ENCODE data around the gene PLOD1.
"Not testable (repeated sequence)": the region's sequence is repeated elsewhere in the genome, so short reads cannot be mapped to it uniquely, and the experiment has no call there.

PLOD1 gene

DNA sequence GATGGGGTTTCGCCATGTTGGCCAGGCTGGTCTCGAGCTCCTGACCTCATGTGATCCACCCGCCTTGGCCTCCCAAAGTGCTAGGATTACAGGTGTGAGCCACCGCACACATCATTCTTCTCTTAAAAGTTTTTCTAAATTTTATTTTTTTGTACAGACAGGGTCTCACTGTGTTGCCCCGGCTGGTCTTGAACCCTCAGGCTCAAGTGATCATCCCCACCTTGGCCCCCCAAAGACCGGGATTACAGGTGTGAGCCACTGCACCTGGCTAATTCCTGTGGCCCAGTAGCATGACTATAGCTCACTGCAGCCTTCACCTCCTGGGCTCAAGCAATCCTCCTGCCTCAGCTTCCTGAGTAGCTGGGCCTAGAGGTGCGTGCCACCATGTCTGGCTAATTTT is 5.3 kb downstream of the PLOD1 start:
- DNase-seq (ENCODE audit: low spot score) = not testable (repeated sequence)

DNA sequence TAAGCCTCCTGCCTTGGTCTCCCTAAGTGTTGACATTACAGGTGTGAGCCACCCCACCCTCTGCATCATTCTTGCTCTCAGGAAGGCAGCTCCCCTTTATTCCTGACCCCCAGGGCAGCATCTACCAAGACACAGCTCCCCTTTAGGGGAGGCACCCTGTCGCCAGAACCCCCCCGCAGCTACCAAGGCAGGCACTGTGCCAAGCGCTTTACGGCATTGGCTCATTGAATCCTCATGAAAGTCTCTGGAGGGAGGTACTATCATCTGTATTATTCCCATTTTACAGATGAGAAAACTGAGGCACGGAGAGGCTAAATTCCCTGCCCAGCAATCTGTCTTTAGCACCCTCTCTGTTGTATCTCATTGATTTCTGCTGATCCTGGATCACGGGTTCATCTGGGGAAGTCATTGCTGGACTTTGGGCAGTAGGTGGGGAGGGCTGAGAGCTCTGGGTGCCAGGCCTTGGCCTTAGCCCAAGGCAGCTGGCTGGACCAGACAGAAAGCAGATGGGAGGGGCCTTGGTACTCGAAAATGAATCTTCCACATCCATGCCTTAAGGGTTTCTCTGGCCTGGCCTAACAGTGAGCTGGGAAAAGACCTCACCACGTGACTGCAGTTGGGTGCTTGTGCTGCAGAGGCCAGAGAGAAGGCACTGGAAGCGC is 5.9 kb downstream of the PLOD1 start:
- DNase-seq (ENCODE audit: low spot score) = no peak

DNA sequence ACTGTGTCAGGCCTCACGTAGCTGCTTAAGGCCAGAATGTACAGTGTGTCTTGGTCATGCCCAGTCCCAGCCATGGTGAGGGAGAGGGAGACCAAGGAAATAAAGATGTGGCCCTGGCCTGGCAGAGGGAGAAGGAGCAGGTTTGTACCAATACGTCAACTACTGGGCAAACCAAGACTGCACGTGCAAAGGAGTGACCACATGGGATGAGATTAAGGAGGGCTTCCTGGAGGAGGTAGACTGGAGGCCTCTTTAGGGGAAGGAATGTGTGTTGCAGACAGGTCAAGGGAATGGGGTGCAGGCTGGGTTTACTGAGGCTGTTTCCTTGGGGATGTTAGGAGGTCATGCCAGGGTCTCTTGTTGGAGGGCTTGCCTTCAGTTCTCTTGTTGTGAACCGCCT is 7.8 kb downstream of the PLOD1 start:
- no peak for DNase-seq (ENCODE audit: low spot score)

DNA sequence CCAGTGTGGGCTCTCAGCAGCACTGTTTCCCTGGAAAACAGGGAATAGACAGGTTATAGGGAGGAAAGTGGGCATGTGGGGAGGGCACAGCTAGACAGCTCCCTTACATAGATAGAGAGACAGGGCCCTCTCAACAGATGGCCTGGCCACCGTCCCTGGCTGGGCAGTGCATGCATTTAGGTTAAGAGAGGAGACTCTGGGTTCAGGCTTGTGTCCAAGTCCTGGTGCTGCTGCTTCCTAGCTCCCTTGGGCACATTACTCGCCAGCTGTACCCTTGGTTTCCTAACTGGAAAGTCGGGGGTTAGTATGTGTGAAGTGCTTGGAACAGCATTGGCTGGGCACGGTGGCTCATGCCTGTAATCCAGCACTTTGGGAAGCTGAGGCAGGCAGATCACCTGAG is 9.1 kb downstream of the PLOD1 start:
- DNase-seq (ENCODE audit: low spot score) = no peak

DNA sequence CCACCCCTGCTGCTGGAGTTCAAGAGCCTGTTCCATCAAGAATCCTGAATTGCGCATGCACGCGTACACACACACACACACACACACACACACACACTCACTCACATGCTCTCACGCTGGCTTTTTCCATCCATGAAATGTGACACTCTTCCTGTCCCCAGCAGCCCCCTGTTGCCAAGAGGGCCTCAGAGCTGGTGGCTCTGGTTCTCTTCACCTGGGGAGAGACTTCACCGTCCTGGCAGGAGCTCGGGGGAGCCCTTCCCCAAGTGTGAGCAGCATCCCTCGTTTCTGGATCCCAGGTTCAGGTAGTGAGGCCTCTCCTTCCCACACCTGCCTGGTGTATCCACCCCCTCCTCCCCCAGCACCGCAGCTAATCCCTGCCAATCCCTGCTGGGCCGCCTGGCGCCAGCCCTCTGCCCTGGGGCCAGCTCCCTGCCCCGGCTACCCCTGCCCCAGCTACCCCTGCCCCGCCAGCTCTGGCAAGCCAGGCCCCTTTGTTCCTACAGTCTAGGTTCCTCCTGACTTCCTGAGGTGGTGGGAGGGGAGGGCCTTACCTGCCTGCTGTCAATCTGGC is 9.9 kb downstream of the PLOD1 start:
- DNase-seq (ENCODE audit: low spot score) = no peak

DNA sequence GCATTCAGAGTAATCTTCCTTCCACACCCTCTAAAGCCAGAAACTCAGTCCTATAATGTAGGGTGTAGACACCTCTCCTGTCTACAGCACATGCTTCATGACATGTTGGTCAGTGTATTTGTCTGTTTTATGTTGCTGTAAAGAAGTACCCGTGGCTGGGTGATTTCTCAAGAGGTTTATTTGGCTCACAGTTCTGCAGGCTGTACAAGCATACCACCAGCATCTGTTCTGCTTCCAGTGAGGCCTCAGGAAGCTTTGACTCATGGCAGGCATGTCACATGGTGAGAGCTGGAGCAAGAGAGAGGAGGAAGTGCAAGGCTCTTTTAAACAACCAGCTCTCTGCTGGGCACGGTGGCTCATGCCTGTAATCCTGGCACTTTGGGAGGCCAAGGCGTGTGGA is 12.1 kb downstream of the PLOD1 start:
- no peak for DNase-seq (ENCODE audit: low spot score)

DNA sequence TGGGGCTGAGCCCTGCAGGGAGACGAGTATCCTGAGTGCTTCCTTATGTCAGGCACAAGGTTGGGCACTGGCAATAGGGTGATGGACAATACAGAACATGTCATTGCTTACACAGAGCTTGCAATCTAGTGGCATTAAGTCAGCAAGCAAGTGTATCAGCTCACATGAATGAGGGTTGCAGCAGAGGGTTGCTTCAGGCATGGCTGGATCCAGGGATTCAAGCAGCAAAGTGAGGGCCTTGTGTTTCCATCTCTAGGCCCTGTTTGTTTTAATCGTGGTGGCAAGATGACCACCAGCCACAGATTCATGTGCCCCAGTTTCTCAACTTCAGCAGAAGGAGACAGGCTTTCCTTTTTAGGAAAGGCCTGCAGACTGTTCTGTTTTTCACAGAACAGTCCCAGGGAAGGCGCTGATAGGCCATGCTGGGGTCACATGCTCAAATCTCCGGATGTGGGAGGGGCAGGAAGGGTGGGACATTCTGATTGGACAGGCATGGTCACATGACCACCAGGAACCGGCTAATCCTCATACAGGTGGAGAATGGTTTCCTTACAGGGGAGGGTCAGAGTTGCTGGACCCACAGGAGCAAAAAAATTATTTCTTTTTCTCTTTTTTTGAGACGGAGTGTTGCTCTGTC is 14.4 kb downstream of the PLOD1 start:
- no peak for DNase-seq (ENCODE audit: low spot score)

DNA sequence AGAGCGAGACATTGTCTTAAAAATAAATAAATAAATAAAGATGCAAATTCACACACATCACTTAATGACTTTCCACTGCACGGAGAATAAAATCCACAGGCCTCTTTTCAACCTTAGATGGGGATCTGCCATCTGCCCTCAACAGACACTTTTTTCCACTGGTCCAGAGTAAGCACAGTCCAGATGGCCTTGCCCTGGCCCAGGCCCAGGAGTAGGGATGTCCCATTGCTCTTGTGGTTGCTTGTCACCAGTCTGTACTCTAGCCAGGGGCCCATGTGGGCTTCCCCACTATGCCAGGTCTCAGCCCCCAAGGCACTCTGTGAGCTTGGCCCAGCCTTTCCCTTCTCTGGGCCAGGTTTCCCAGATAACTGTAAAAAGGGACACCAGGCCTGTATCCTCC is 17.4 kb downstream of the PLOD1 start:
- DNase-seq (ENCODE audit: low spot score) = no peak

DNA sequence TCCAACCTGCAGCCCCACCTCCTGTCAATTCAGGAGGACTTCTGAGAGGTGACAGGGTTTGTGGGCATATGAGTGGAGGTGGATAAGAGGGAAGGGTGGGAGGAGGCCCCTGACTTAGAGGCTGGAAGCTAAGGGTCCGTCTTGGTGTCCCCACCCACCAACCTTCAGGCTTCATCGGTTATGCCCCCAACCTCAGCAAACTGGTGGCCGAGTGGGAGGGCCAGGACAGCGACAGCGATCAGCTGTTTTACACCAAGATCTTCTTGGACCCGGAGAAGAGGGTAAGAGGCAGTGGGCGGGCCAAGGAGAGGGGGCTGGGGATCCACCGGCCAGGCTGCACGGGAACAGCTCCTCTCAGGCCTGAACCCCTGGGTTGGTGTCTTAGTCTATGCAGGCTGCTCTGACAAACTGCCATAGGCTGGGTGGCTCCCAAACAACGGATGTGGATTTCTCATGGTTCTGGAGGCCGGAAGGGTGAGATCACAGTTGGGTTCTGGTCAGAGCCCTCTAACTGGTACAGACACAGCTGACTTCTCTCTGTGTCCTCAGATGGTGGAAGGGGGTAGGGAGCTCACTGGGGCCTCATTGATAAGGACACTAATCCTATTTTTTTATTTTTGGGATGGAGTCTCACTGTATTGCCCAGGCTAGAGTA is 18.1 kb downstream of the PLOD1 start:
- no peak for DNase-seq (ENCODE audit: low spot score)

DNA sequence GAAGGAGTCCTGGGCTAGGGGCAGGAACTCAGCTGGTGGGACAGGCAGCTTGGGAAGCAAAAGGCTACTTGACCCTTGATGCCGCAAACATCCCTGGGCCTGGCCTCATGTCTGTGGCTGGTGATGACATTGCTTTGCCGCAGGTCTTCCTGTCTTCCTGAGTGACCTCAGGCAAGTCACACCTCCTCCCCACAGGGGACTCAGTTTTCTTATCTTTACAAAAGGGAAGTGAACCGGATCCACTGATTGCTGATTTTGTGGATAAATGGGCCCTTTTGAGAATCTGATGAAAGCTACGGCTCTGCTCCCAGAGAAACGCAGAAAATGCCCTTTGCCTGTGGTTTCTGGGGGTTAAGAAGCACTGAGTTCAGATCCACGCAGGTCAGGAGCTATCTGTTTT is 20.7 kb downstream of the PLOD1 start:
- no peak for DNase-seq (ENCODE audit: low spot score)

DNA sequence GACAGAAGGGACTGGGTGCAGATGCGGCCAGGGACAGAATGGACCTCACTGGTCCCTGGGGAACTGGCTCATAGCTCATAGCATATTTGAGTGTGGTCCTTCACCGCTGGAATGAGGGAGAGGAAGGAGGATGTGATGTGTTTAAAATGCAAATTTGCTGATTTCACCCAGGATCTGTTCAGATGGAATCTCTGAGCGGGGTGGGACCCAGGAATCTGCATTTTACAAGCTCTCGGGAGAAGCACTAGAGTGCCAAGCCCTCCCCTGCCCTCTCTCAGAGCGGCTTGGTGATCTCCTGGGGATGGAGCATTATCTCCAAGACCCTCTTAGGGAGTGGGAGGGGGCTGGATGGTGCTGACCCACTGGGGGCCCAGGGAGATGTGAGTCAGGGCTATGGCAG is 22.9 kb downstream of the PLOD1 start:
- DNase-seq (ENCODE audit: low spot score) = no peak

DNA sequence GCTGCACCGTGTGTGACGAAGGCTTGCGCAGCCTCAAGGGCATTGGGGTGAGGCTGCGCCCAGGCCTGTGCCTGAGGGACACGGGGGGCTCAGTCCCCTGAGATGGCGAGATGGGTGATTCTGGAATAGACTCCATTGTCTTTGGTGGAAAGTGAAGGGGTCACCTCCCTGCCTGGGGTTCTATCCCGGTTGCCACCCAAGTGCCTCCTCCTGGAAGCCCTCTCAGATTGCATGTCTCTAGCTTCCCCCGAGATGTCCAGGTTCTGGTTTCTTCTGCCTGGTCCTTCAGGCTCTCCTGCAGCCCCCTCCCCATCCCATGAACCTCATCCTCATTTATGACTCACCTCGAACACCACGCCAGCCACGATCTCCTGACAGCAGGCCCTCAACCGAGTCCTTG is 23.4 kb downstream of the PLOD1 start:
- DNase-seq (ENCODE audit: low spot score) = no peak

DNA sequence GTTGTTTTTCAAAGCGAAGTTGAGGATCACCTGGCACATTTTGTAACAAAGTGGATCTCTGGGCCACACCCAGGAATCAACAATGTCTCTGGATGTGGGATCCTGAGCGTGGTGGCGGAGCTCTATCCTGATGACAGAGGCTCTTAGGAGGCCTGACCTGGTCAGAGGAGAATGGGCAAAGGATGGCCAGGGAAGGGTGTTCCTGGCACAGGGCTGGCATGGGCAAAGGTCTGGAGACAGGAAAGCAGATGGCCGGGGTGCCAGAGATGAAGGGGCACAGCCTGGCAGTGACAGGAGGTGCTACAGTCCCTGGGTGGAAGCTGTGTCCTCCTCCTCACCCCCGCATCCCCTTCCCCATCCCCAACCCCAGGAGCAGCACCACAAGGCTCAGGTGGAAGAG is 25.8 kb downstream of the PLOD1 start:
- no peak for DNase-seq (ENCODE audit: low spot score)

DNA sequence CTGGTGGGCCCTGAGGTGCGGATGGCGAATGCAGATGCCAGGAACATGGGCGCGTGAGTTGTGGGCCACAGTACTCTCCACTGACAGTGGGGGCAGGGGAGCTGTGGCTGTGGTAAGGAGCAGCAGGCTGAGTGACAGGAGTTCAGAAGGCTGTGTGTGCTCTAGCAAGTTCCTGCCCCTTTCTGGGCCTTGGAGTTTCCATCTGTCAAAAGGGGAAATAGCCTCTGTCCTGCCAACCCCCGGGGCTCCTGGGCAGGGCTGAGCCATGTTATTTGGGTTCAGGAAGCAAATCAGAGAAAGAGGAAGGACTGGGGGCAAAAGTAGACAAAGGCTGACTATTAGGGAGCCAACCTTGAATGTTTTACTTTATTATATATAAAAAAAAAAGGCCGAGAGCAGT is 26.2 kb downstream of the PLOD1 start:
- no peak for DNase-seq (ENCODE audit: low spot score)

DNA sequence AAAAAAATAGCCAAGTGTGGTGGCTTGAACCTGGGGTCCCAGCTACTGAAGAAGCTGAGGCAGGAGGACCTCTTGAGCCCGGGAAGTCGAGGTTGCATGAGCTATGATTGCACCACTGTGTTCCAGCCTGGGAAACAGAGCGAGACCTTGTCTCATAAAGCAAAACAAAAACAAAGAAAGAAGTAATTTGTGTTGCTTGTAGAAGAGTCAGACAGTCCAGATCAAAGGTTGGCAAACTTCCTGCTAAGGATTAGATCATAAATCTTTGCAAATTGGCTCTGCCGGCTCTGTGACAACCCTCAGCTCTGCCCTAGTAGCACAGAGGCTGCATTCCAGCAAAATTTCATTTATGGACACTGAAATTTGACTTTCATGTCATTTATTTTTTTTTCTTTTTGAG is 26.7 kb downstream of the PLOD1 start:
- DNase-seq (ENCODE audit: low spot score) = no peak

DNA sequence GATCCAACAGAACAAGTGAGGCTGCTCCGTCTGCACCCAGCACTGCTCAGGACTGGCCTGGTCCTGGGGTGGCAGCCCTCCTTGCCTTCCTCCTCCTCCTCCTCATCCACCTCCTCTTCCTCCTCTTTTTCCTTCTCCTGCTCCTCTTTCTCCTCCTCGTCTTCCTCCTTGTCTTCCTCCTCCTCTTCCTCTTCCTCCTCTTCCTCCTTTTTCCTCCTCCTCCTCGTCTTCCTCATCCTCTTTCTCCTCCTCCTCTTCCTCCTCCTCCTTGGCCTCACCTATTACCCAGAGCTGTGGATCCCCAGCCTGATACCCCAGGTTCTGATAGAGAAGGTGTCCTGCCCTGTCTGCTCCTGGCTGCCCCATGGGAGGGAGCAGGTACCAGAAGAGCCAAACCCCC is 29.1 kb downstream of the PLOD1 start:
- no peak for DNase-seq (ENCODE audit: low spot score)

DNA sequence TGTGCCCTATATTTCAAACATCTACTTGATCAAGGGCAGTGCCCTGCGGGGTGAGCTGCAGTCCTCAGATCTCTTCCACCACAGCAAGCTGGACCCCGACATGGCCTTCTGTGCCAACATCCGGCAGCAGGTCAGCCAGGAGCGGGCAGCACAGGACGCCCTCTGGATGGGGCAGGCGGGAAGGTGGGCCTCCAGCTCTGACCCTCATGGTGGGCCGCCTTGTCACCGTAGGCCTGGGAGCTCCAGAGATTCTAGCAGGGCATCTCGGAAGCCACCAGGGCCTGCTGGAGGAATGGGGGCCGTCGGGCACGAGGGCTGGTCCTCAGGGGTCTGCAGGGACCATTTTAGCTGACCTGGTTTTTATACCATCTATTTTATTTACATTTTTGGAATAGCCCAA is 30.1 kb downstream of the PLOD1 start:
- no peak for DNase-seq (ENCODE audit: low spot score)

DNA sequence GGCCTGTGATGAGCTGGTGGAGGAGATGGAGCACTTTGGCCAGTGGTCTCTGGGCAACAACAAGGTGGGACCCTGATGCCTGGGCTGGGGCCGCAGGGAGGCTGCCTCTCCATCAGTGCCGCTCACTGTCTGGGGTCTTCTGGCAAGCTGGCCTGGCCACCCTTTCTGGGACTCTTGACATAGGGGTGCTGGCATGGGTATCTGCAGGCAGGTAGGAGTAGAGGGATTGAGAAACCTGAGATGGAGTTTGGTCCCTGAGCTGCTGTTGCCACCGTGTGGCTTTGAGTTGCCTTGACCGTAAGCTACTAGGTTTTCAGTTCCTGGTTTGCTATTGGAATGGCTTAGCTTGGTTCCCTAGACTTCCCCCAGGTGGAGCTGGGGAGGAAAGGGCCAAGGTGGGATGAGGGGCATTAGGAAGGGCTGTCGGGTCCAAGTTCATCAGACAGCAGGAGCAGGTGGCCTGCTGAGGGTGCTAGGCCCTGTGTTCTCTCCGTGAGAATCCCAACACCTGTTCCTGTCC is 32.6 kb downstream of the PLOD1 start:
- peak; percentile 86 for DNase-seq (ENCODE audit: low spot score)

DNA sequence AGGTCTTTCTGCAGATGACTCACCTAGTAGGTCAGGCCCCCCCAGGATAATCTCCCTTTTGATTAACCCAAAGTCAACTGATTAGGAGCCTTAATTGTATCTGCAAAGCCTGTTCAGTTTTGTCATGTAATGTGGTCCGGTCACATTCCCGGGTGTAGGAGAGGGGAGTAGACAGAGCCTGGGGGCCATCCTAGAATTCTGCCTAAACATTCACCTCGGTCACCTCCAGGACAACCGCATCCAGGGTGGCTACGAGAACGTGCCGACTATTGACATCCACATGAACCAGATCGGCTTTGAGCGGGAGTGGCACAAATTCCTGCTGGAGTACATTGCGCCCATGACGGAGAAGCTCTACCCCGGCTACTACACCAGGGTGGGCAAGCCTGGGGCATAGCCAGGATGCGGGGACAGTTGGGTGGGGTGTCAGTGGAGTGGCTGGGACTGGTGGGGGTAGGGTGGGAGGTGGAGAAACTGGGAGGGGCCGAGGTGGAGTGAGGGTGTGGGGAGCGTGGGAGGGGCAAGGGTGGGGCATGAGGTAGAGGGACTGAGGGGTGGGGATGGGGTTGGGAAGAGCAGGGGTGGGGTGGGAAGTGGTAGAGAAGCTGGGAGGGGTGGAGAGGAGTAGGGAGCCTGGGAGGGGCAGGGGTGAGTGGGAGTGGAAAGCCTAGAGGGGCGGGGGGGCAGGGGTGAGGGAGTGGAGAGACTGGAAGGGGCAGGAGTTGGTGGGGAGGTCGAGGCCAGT is 36.1 kb downstream of the PLOD1 start:
- DNase-seq (ENCODE audit: low spot score) = no peak

DNA sequence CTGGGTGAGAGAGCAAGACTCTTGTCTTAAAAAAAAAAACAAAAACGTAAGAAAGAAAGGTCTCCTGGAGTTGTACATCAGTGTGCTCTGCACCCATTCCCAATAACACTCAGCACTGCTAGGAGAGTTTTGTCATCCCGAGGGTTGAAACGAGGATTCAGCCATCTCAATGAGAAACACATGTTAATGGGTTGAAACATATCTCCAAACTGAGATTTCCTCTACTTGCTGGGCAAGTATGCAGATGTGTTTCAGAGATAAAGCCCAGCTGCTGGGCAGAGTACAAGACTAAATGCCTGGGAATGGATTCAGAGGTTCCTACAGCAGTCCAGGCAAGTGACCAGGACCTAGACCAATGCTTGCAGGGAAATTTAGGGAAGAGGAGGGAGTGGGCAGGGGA is 43.1 kb downstream of the PLOD1 start:
- DNase-seq (ENCODE audit: low spot score) = no peak

DNA sequence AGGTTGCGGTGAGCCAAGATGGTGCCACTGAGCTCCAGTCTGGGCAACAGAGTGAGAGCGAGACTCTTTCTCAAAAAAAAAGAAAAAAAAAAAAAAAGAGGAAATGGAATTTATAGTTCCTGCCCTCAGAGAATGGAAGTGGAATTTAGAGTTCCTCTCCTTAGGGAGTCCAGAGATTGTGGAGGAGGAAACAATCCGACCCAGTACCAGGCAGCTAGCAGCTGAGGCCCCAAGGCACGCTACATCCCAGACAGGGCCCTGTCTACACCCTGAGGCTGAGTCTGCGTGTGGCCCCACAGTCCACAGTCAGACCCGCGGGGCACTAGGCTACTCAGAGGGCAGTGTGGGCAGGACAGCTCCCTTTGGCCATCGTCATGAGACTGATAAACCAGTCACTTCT is 43.8 kb downstream of the PLOD1 start:
- DNase-seq (ENCODE audit: low spot score) = no peak

DNA sequence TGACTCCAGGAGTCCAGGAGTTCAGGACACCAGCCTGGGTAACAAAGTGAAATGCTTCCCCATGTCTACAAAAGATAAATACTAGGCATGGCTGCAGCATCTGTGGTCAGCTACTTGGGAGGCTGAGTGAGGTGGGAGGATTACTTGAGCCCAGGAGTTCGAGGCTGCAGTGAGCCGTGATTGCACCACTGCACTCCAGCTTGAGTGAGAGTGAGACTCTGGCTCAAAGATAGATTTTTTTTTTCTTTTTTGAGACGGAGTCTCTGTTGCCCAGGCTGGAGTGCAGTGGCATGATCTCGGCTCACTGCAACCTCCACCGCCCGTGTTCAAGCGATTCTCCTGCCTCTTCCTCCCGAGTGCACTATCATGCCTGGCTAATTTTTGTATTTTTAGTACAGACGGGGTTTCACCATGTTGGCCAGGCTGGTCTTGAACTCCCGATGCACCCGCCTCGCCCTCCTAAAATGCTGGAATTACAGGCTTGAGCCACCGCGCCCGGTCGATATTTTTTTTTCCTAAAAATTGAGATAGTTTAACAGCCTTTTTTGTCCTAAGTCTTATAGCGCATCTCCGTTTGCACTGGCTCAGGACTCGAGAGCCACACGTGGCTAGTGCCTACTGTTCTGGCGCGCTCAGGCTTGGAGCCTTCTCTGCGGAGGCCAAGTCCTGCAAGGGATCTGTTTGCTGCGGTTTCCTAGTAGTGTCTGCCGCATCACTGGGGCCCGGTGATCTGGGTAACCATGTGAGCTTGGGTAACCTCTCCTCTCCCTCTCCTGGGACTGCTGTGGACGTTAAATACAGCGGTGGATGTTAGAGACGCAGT is 44.7 kb downstream of the PLOD1 start:
- peak; percentile 27 for DNase-seq (ENCODE audit: low spot score)
